Kasumi-1 (cell line): Measurements from ENCODE around the gene C16orf86.

Source experiments
- DNase-seq, 2 experiments: peaks; one replicate each; lab custom pipeline; 2025; lab: John Stamatoyannopoulos, UW

The C16orf86 gene

GRCh38 chr16:67653789-67654402, 12.7 kb upstream of the C16orf86 start:
- DNase-seq = no peak

GRCh38 chr16:67654403-67654911, 12.2 kb upstream of the C16orf86 start:
- DNase-seq = no peak

GRCh38 chr16:67655363-67655762, 11.3 kb upstream of the C16orf86 start:
- DNase-seq = no peak

GRCh38 chr16:67656344-67657016, 10.1 kb upstream of the C16orf86 start:
- DNase-seq = no peak

- no peak for DNase-seq
Observed at GRCh38 chr16:67657017-67657608, 9.5 kb upstream of the C16orf86 start.

DNA sequence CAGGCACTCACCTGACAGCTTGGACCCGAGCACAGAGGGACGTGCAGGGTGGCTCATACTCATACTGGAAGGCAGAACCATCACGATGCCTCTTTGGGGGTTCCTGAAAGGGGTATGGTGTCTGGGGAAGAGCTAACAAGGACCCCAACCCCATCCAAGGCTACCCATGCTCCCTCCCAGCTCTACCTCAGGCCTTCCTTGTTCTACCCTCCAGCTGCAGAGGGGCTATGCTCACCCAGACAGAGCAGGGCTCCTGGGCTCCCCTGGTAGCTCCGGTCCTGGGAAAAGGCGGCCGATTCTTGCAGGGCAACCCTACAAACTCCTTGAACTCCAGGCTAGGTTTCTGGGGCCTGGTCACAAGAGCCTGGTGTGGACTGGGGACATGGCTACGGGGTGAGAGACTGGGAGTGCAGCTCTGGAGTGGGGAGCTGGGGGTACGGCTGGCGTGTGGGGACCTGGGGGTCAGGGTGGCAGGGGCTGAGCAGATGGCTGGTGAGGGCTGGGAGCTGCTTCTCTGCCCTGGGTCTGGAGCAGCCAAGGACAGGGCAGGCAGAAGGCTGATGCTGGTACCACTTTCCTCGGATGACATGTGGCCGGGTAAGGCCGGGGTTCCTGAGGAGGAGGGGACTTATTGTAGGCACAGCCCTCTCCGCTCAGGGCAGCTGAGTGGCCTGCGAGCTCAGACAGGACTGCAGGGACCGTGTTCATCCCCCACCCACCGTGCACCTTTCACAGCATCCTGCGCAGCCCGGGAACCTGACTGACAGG, 8.7 kb upstream of the C16orf86 start:
- DNase-seq = no peak

DNA sequence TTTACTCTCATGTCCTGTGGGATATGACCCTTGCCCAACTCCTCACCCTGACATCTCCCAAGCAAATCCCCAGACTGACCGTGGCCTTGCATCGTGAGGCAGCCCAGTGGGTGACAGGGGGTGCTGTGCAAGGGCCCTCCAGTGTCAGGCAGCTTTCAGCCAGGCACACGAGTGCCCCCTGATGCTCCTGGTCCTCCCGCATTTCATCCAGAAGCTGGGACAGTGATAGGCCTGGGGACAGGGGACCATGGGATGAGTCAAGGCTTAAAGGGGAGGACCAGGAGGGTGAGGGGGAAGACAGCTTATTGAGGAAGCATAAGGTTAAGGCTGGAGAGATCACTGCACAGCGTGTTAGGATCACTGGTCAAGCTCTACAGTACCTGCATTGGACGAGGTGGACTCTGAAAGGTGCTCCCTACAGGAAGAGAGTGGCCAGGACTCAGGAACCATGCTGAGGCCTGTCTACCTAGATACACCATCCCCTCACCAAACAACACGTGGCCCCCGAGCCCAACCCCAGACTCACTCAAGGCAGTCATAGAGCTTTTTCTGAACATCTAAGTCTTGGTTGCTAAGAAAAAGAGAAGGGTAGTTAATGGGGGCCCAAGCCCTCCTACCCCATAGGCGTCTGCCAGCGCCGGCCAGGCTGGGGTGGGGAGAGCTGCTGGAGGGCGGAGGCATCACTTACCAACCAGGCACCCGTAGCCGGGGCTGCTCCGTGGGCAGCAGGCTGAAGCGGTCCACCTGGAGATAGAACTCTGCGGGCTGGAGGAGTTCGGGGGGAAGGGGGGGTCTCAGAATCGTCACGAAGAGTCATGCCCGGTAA, 7.6 kb upstream of the C16orf86 start:
- DNase-seq = no peak

- peak; percentile 73 to 79 for DNase-seq
Observed at GRCh38 chr16:67659675-67660563, 6.7 kb upstream of the C16orf86 start, which contains the start of gene ACD. Gene ACD, minus strand, starts transcription at chr16:67660260. Its CDS starts 40 bp downstream, at chr16:67660220.

DNA sequence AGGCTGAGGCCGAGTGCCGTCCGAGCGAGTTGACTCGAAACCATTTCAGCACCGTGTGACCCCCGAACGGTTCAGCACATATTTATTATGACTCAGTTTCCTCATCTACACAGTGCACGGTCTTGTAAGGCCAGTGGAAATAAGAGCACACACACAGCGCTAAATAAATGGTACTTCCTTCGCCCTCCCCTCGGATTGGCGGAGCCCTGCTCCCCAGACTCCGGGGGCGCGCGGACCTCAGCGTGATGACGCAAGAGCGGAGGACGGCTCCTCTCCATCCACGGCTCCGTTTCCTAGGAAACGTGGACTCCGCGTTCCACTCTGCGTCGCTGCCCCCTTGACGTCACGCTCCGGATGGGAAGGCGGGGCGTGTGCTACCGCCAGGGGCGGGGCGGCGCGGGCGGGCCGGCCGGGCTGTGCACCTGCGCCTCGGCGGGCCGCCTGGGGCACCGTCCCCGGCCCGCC, 6.0 kb upstream of the C16orf86 start, which contains the start of gene PARD6A:
PARD6A (plus strand) TSS at position 397 of the 465 bp plus-strand sequence. CDS start 79 bp downstream, outside the sequence.
- DNase-seq = peak; percentile 93 to 94

DNA sequence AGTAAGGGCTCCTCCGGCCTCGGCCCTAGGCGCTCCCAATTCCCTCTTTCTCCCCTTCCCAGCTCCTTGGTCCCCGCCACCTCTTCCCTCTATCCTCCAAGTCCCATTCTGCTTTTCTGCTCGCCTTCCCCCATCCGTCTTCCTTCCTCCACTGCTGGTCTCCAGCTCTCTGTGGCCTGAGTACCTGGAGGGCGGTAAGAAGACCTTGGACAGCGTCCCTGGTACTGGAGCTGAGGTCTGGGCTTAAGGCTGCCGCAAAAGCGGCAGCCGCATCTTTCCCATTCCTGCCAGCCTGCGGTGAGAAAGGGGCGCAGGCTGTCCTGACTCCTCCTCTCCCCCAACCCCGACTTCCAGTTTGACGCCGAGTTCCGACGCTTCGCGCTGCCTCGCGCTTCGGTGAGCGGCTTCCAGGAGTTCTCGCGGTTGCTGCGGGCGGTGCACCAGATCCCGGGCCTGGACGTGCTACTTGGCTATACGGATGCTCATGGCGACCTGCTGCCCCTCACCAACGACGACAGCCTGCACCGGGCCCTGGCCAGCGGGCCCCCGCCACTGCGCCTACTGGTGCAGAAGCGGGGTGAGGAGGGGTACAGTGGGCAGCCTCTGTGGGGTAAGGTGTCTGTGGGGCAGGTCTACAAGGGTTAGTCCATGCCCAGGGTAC, 5.4 kb upstream of the C16orf86 start:
- peak; percentile 40 to 52 for DNase-seq

- no peak for DNase-seq
Observed at GRCh38 chr16:67661886-67662652, 4.5 kb upstream of the C16orf86 start.

DNA sequence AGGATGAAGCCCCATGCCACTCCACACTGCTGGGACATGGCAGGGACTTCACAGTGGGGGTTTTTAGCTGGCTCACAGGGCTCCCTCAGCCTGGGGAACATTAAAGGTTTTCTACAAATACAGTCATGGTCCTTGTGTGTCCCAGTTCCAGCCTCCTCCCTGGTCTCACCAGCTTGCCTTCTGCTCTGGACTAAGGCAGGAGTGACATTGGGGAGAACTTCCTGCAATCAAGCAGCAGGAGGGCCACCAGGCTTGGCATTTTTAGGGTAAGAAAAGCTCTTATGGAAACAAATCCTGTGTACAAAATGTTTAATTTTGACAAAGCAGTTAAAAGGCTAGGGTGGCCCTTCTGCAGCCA, 4.0 kb upstream of the C16orf86 start:
- no peak for DNase-seq

DNA sequence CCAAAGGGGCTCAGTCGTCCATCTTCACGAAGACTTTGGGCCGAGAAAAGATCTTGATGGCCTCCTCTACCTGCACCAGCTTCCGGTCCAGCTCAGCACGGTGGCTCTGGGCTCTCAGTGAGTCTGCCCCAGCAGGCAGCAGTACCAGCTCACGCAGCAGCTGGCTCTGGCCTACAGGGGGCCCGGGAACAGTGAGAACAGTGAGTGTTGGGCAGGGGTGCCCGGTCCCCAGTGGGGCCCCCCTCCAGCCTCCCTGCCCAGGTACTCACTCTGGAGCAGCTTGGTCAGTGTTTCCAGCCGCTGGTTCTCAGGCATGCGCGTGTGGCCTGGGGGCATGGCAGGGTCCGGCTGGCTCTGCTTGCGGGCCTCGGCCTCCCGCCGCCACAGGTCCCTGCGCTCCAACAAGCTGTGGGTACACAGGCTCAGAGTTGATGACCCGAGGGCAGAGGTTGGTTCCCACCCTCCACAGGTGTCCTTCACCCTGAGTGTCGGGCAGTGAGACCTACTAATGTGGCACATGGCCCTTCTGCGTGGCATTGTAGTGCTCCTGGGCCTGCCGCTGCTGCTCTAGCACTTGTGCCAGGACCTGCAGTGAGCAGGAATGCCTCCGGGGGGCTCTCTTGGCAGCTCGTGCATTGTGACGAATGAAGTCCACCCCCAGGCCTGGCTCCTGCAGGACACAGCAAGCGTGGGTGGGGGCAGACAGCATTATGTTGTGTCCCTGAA, 3.3 kb upstream of the C16orf86 start:
- peak; percentile 13 to 28 for DNase-seq

DNA sequence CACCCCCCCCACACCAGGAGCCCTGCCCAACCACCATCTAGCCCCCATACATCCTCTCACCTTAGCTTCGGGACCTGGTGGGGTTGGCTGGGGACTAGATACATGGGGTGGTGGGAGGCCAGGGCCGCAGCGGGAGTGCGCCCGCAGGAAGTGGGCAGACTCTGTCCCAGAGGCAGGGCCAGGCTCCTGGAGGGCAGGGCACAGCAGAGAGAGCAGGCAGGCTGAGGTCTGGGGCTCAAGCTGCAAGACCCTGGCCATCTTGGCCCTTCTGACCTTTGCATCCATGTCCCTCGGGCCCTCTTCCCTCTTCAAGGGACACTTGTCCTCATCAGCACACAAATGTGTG, 2.8 kb upstream of the C16orf86 start:
- no peak for DNase-seq

DNA sequence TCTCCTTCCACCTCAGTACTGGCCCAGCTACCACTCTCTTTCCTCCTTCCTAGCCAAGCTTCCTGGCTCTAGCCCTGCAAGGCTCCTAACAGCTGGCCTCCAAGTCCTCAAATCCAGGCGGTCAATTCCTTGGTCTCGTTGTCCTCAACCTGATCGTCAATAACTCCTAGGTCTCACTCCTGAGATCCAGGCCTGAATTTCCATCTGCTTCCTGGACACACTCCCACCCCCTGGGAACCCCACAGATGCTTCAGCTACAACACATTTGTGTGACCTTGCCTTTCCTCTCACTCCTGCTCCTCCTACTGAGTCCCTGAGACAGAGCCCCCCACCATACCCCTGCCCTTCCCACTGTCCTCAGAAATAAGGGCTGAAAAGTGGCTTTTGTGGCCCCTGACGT, 2.4 kb upstream of the C16orf86 start:
- no peak for DNase-seq

DNA sequence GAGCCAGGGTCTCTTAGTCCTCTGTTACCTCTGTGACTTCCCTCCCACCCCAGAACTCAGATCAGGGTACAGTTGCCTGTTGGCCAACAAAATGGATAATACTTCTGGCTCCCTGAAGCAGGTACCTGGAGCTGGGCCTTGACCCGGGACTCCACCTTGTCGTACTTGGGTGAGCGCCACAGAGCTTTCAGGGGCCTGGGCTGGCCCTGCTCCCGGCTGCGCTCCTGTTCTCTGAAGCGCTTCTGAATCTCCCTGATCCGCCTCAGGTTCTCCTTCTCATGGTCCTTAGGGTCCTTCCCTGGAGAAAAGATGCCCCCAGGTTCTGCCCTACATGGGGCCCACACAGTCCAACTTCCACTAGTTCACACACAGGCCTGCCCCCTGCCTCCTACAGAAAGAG, 1.7 kb upstream of the C16orf86 start:
- DNase-seq = no peak

DNA sequence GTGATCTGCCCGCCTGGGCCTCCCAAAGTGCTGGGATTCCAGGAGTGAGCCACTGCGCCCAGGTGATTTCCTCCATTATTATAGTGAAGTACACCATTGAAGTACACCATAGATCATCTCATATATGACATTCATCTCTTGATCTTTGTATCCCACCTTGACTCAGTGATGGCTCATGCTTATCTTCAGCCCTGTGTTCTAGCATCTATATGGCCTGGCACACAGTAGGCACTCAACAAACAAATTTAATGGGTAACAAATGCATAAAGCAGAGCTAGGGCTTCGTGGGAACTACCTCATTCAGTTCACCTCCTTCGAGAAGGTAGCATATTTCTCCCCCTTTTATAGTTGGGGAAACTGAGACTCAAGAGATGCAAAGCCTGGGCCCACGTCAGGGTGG, 1.0 kb upstream of the C16orf86 start:
- no peak for DNase-seq

DNA sequence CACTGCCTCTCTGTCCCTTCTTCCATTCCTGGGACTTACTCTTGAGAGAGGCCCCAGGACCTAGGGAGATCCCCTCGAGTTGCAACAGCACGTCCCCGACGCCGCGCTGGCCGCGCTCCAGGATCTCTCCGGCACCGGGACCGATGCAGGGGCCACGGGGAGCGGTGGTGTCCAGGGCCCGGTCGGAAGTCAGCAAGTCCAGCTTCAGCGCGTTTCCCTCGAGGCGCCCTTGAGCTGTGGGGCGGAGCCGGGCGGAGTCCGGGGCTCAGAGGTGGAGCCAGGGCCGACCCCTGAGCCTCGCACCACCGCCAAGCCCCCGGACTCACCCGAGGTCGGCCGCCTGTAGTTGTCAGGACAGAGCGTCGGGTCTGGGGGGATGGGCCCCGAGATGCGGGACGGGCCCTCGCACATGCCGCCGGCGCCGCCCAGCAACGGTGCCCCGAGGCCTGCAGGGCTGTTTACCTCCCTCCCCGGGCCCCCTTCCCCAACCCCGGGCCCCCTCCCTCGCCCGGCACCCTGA, 522 bp upstream of the C16orf86 start:
- peak in 1 of 2 experiments; percentile 13 for DNase-seq
